Thoracic aorta (tissue), 2 donors: ENCODE data around the gene RNF167. TPM values are rescaled to one million over a fixed set of nuclear protein-coding genes. Genes with fewer than 3 reads are reported as not detected.
A peak's percentile ranks its signal among the peaks of the same experiment; 100 is the strongest.

ENCODE experiments used
- ATAC-seq: fragments of 150-250 bp; one replicate; pipeline ENCODE4 v1.8.0; 2017; ENCODE audit warnings: low read depth; ENCODE audit not compliant: insufficient number of reproducible peaks, low FRiP score
- DNase-seq: peaks from one replicate; pipeline ENCODE4 v3.0.0-alpha.2; 2020; ENCODE audit warnings: low spot score
- H3K27ac ChIP-seq, 2 donors: fragments of 200-600 bp; sonication (generic); 1 replicate in 1 of 2; 2 replicates in 1 of 2; pipeline ENCODE4 v1.5.1; 2016; ENCODE audit warnings: mild to moderate bottlenecking in 2 of 2, moderate library complexity in 2 of 2
- H3K27me3 ChIP-seq: fragments of 200-600 bp; sonication (generic); replicated peaks from 2 replicates; pipeline ENCODE4 v1.6.0; 2016; ENCODE audit warnings: mild to moderate bottlenecking; ENCODE audit not compliant: insufficient read depth
- H3K36me3 ChIP-seq: fragments of 200-600 bp; sonication (generic); one replicate; pipeline ENCODE4 v1.5.1; 2016
- H3K4me1 ChIP-seq, 2 donors: fragments of 200-600 bp; sonication (generic); 1 replicate in 1 of 2; 2 replicates in 1 of 2; pipeline versions ENCODE4 v1.5.1 to v1.6.0; 2016; ENCODE audit warnings: low read depth in 2 of 2, mild to moderate bottlenecking in 1 of 2; ENCODE audit not compliant: control insufficient read depth in 1 of 2
- H3K4me3 ChIP-seq: fragments of 200-600 bp; sonication (generic); 2 replicates; pipeline ENCODE4 v1.5.1; 2016; ENCODE audit warnings: mild to moderate bottlenecking
- H3K9me3 ChIP-seq: fragments of 200-600 bp; sonication (generic); 2 replicates; pipeline ENCODE4 v1.5.1; 2016
- total RNA-seq, 2 donors: library from RNA; depleted of rRNA; stranded (reverse); fragments of >200 nt; gene quantifications; one replicate each; pipeline versions ENCODE4 v1.1.0 to v1.2.3, GENCODE V29; 2016
- TF ChIP-seq, protein P1 (sequence below): fragments of 200-600 bp; sonication (generic); IDR thresholded peaks from one replicate; pipeline ENCODE4 v1.5.1; 2019; ENCODE audit warnings: antibody characterized with exemption

The RNF167 gene
- total RNA-seq, 2 donors from 2014 or later, result 32.4 to 38.3 TPM

DNA sequence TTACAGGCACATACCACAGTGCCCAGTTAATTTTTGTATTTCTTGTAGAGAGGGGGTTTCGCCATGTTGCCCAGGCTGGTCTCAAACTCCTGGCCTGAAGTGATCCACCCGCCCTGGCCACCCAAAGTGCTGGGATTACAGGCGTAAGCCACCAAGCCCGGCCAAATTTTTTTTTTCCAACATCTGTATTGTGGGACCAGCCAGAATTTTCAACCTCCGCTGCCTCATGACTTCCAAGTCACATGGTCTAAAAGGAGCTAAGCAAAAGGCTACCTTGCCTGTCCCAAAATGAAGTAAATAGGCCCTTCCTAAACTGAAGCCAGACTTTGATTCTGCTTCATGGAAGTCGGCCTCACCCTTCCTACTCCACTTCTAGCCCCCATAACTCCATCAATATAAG is 31.8 kb downstream of the RNF167 start:
- peaks cover 23% of the 10 kb centered on the region for H3K36me3 ChIP-seq
- TF ChIP-seq, protein P1, sequence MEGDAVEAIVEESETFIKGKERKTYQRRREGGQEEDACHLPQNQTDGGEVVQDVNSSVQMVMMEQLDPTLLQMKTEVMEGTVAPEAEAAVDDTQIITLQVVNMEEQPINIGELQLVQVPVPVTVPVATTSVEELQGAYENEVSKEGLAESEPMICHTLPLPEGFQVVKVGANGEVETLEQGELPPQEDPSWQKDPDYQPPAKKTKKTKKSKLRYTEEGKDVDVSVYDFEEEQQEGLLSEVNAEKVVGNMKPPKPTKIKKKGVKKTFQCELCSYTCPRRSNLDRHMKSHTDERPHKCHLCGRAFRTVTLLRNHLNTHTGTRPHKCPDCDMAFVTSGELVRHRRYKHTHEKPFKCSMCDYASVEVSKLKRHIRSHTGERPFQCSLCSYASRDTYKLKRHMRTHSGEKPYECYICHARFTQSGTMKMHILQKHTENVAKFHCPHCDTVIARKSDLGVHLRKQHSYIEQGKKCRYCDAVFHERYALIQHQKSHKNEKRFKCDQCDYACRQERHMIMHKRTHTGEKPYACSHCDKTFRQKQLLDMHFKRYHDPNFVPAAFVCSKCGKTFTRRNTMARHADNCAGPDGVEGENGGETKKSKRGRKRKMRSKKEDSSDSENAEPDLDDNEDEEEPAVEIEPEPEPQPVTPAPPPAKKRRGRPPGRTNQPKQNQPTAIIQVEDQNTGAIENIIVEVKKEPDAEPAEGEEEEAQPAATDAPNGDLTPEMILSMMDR, result no peak

DNA sequence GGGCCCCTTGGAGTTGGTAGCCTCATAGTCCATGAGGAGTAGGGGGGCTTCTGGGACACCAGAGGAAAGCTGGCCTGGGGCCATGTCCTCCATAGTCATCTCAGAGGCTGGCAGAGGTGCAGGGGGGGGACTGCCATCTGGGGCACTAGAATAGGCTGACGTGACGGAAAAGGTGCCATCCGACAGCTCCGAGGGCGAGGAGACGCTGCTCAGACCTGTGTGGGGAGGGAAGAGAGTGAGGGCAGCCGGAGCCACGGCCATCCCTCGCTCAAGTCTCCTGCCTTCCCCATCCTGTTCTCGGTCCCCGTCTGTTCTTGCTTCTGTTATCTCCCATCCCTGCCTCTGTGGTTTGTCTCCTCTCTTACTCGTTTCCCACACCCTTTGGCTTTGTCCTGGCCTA is 32.3 kb downstream of the RNF167 start:
- peaks cover 8 to 38% of the 10 kb centered on the region in 2 donors for H3K4me1 ChIP-seq
- ATAC-seq, result no peak
- no peak overlapping the region for H3K4me3 ChIP-seq
- peak overlapping the region in 1 of 2 donors; percentile 11 for H3K27ac ChIP-seq
- no peaks in the 10 kb centered on the region for H3K9me3 ChIP-seq
- TF ChIP-seq, protein P1, result no peak
- DNase-seq, result no peak
- H3K36me3 ChIP-seq, result peaks cover 28% of the 10 kb centered on the region
- H3K27me3 ChIP-seq, result no peaks in the 10 kb centered on the region

More for the DNA sequence above, 31.8 kb downstream of the RNF167 start:
- H3K27me3 ChIP-seq, result no peaks in the 10 kb centered on the region
- no peak for ATAC-seq
- H3K27ac ChIP-seq, result no peak overlapping the region
- no peak overlapping the region for H3K4me3 ChIP-seq
- H3K9me3 ChIP-seq, result no peaks in the 10 kb centered on the region
- peaks cover 8 to 38% of the 10 kb centered on the region in 2 donors for H3K4me1 ChIP-seq
- DNase-seq, result no peak

DNA sequence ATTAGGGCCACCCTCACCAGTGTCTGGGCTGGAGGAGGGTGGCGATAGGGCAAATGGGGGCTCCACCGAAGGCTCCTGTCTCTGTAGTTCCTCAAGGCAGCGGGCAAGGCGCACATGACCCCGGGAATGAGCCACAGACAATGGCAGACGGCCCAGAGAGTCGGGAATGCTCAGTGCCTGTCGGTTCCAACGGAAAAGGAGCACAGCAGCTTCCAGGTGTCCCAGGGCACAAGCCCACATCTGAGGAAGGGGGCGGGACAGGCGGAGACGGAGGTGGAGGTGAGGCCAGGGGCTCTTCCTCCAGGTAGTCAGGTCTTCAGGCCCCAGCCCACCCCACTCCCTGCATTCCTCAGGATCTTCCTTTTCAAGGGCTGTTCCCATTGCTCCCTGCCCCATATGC is 32.7 kb downstream of the RNF167 start:
- H3K9me3 ChIP-seq, result no peaks in the 10 kb centered on the region
- H3K4me3 ChIP-seq, result no peak overlapping the region
- H3K27ac ChIP-seq, result peak overlapping the region in 1 of 2 donors; percentile 11
- H3K27me3 ChIP-seq, result no peaks in the 10 kb centered on the region
- TF ChIP-seq, protein P1, result no peak
- DNase-seq, result no peak
- H3K36me3 ChIP-seq, result peaks cover 33% of the 10 kb centered on the region
- peaks cover 8 to 38% of the 10 kb centered on the region in 2 donors for H3K4me1 ChIP-seq
- no peak for ATAC-seq

DNA sequence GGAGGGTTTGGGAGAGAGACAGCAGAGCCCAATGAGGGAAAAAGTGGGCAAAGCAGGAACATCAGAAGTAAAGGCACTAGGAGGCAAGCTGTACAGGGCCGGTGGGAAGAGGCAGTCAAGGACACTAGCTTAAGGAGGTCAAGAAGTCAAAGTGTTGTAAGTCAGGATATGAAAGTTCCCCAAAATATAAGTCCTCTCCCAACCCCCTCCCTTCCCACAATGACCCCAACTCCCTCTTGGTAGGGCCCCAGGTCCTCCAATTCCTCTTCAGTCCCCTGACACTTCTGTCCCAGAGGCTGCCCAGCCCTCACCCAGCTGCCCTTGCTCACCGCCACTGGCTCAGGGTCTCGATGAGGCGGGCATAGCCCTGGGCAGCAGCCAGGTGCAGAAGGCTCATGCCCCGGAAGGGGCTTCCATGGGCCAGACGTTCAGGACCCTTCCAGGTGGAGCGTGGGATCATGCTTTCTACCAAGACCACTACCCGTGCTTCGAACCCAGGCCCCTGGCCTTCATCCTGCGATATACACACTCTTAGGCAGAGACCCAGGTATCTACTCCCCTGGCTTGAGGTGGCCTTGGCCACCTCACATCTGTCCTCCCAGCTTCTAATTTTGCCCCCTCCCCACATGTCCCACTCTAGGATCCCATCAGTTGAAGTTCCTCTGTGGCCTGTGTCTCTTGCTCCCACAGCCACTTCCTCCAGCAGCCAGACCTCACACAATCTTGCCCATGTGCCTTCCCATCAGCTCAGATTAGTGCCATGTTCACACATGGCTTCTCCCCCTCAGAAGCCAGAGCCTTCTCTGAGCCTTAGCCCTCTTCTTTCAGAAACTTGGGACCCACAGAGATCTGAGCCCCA is 33.4 kb downstream of the RNF167 start:
- H3K36me3 ChIP-seq, result peaks cover 39% of the 10 kb centered on the region
- H3K27me3 ChIP-seq, result no peaks in the 10 kb centered on the region
- H3K9me3 ChIP-seq, result no peaks in the 10 kb centered on the region
- H3K27ac ChIP-seq, result peak overlapping the region; percentile 20 to 33
- H3K4me1 ChIP-seq, result peaks cover 5 to 32% of the 10 kb centered on the region in 2 donors
- TF ChIP-seq, protein P1, result no peak
- H3K4me3 ChIP-seq, result no peak overlapping the region
- DNase-seq, result no peak
- ATAC-seq, result no peak

DNA sequence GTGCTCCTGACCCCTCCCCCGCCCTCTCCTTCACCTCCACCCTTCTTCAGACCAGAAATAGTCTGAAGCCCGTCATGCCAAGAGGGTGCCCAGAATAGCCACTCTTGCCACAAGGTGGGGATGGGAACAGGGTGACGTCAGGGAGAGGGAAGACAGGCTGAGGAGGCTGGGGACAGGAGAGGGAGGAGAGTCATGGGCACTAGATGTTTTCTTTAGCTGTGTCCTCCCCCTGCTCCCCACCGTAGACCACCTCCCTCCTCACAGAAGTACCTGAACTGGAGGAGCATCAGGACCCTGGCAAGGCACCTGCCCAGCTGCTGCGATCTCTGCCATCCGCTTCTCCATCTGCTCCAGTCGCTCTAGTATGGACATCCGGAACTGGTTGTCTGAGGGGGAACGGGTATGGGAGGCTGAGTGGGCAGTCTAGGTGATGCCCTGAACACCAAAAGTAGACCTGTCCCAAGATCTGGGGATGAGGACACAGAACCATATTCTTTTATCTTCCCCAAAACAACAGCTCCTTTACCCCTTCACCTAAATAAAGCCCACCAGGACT is 34.1 kb downstream of the RNF167 start:
- Histone ChIP-seq H3K36me3 (peaks cover 46% of the 10 kb centered on the region), H3K4me3 (no peak overlapping the region), H3K4me1 (peaks cover 0 to 24% of the 10 kb centered on the region in 2 donors), H3K9me3 (no peaks in the 10 kb centered on the region), H3K27ac (peak overlapping the region; percentile 20 to 33), H3K27me3 (no peaks in the 10 kb centered on the region)
- ATAC-seq, result no peak
- no peak for DNase-seq
- TF ChIP-seq, protein P1, result no peak
